A549 (cell line): ENCODE results near the gene TMC6. TPM values are rescaled to one million over a fixed set of nuclear protein-coding genes. Genes with fewer than 3 reads are reported as not detected.

Source experiments
- ATAC-seq, 2 experiments: fragments of 200-7000 bp in 1 of 2; fragments of >200 bp in 1 of 2; cut with Nextera tagmentation in 1 of 2; cut with Tn5 transposase in 1 of 2; 3 replicates each; pipeline versions ENCODE4 v1.8.0 to v1.9.1; 2018 to 2020; ENCODE audit warnings: mild to moderate bottlenecking in 1 of 2, moderate library complexity in 1 of 2
- CTCF ChIA-PET: fragments of 300-600 bp; sonication (Branson Sonifier 250); formaldehyde crosslinking; extraction: SDS; loops from one replicate; lab custom pipeline; 2021; ENCODE audit warnings: antibody characterized with exemption, inconsistent platforms; lab: Yijun Ruan, JAX
- POLR2A ChIA-PET: fragments of 350-600 bp; formaldehyde crosslinking; extraction: SDS; loops from one replicate; lab custom pipeline; 2021; ENCODE audit warnings: antibody characterized with exemption, inconsistent platforms; lab: Yijun Ruan, JAX
- DNase-seq, 2 experiments: peaks; one replicate each; pipeline versions ENCODE4 v3.0.0 to v3.0.0-alpha.2; 2011 to 2016; ENCODE audit warnings: low read depth in 1 of 2, low spot score in 1 of 2
- FAIRE-seq: peaks from 2 replicates; lab custom pipeline; 2011; peaks lifted over from hg19 to GRCh38; lab: Jason Lieb, UNC
- H3K27ac ChIP-seq, 2 experiments: fragments of >200 bp; sonication (Bioruptor Twin); formaldehyde crosslinking; 3 replicates each; pipeline ENCODE4 v1.5.1; 2016 to 2017
- H3K4me1 ChIP-seq: fragments of >200 bp; sonication (Bioruptor Twin); formaldehyde crosslinking; 3 replicates; pipeline ENCODE4 v1.6.1; 2016
- H3K4me2 ChIP-seq: fragments of >200 bp; sonication (Bioruptor Twin); formaldehyde crosslinking; 3 replicates; pipeline ENCODE4 v1.6.1; 2016
- H3K4me3 ChIP-seq: fragments of >200 bp; sonication (Bioruptor Twin); formaldehyde crosslinking; 3 replicates; pipeline ENCODE4 v1.5.1; 2016
- H3K9me3 ChIP-seq: fragments of >200 bp; sonication (Bioruptor Twin); formaldehyde crosslinking; 3 replicates; pipeline ENCODE4 v1.6.1; 2016
- CHD2 ChIP-seq: fragments of 150-350 bp; IDR thresholded peaks from 2 replicates; pipeline ENCODE4 v1.6.1; 2014; ENCODE audit warnings: low read length; ENCODE audit not compliant: partially characterized antibody
- CTCF ChIP-seq: fragments of >200 bp; sonication (Bioruptor Twin); formaldehyde crosslinking; IDR thresholded peaks from 3 replicates; pipeline ENCODE4 v1.5.1; 2016
- ESRRA ChIP-seq: fragments of 150-350 bp; IDR thresholded peaks from 2 replicates; pipeline ENCODE4 v1.6.1; 2014; ENCODE audit warnings: mild to moderate bottlenecking, low read length, borderline replicate concordance
- FOSL2 ChIP-seq, 2 experiments: fragments of 450-650 bp in 1 of 2; fragments of >200 bp in 1 of 2; sonication (Bioruptor Twin) in 1 of 2; formaldehyde crosslinking; IDR thresholded peaks; 2 replicates each; pipeline versions ENCODE4 v1.5.0 to v1.6.1; 2016 to 2020; ENCODE audit warnings: mild to moderate bottlenecking in 1 of 2, moderate library complexity in 1 of 2
- MAX ChIP-seq: IDR thresholded peaks from 2 replicates; pipeline ENCODE4 v1.6.1; 2012
- PBX3 ChIP-seq: IDR thresholded peaks from 2 replicates; pipeline ENCODE4 v1.6.1; 2012
- TFCP2L1 ChIP-seq: fragments of 250-450 bp; sonication (Bioruptor Pico); IDR thresholded peaks from 2 replicates; pipeline ENCODE4 v1.5.0; 2021; ENCODE audit warnings: mild to moderate bottlenecking
- ZNF302 ChIP-seq: fragments of 250-450 bp; sonication (Bioruptor Pico); IDR thresholded peaks from 2 replicates; pipeline ENCODE4 v1.9.0; 2021; ENCODE audit warnings: inconsistent platforms, mild to moderate bottlenecking, moderate library complexity
- WGBS: methylation state at CpG from one replicate; pipeline ENCODE4 v1.1.6; 2017; ENCODE audit errors: missing lambda C conversion rate; 5-methylcytosine and 5-hydroxymethylcytosine counted together
- polyA plus RNA-seq, 4 experiments: library from polyadenylated mRNA; depleted of rRNA in 3 of 4; stranded (reverse); fragments of >200 nt; fragmentation: RNase III in 1 of 4; extraction: RNeasy Plus Mini Kit Qiagen cat#74134 plus additional on column Dnase treatment in 1 of 4; gene quantifications; 2 replicates in 3 of 4; 3 replicates in 1 of 4; pipeline ENCODE4 v1.2.3, GENCODE V29; 2011 to 2017
- TF ChIP-seq, protein P1 (sequence below): IDR thresholded peaks from 2 replicates; pipeline ENCODE4 v1.6.1; 2012; ENCODE audit warnings: low read depth, borderline replicate concordance

The TMC6 gene
- polyA plus RNA-seq, 2 of the 4 experiments (the other 2 are of a cell fraction) = 4.7 to 9.4 TPM

GRCh38 chr17:78144147-78144719, 15.7 kb upstream of the TMC6 start (continued):
- 0 out of 3 replicates have a peak, but pooled peaks have one; percentile 10 for TF ChIP-seq CTCF
- TF ChIP-seq TFCP2L1 (CRISPR knock-in tag) = no peak
- peak; percentile 90 for TF ChIP-seq MAX

- WGBS = 95% methylated on average over 21 of the region's 21 CpGs
- TF ChIP-seq CHD2 (no peak), ESRRA (no peak), FOSL2 (IDR thresholded peaks at IDR 0.05) (no peak), FOSL2 (CRISPR knock-in tag; IDR thresholded peaks at IDR 0.05) (no peak)
- TF ChIP-seq, protein P1, sequence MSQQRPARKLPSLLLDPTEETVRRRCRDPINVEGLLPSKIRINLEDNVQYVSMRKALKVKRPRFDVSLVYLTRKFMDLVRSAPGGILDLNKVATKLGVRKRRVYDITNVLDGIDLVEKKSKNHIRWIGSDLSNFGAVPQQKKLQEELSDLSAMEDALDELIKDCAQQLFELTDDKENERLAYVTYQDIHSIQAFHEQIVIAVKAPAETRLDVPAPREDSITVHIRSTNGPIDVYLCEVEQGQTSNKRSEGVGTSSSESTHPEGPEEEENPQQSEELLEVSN = no peak
- Histone ChIP-seq H3K27ac (peak overlapping the region; percentile 62 to 84), H3K4me3 (no peak overlapping the region), H3K4me2 (peak overlapping the region; percentile 57), H3K4me1 (peaks cover 56% of the 10 kb centered on the region), H3K9me3 (no peaks in the 10 kb centered on the region)
- POLR2A ChIA-PET = interaction anchor here (0.7 to 1.0 kb wide), 2 partner anchors 42 to 185 kb away, joined by 3 to 4 read pairs; partner anchors contain the start of gene TNRC6C
- DNase-seq = no peak
- CTCF ChIA-PET = interaction anchor here (0.6 to 24.0 kb wide), 12 partner anchors 9 to 130 kb away, joined by 3 to 295 read pairs (median 4); partner anchors contain the start of genes SYNGR2, TK1, TMC6 and TMC8
- FAIRE-seq = no peak
- ATAC-seq = no peak
These were observed 14.9 kb upstream of the TMC6 start for GRCh38 chr17:78143214-78144146.

DNA sequence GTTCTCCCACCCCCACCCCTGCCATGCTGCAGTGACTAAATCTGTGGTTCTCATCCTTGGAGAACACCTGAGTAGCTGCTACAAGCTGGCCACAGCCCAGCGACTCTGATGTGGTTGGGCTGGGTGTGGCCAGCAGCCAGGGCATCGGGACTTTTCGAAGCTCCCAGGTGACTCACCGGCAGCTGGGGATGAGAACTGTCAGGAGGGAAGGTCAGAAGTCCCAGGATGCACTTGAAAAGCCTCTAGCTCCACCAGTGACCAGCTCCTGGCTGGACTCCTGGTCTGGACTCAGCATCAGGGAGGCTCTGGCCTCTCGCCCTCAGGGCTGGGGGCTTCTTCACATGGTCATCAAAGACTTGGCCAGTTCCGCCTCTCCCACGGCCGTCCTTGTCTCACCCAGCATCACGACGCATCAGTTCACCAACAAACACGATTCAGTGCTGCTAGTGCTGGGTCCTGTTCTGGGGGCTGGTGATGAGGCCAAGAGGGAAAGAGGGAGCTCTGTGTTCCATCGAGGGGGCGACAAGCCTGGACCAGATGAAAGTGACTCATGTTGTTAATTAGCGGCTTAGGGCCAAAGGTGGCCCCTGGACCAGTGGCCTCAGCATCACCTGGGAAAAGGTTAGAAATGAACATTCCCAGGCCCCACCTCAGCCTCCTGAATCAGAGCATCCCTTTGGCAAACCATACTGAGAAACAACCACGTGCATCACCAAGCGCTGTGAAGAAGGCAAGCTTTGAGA, 13.7 kb upstream of the TMC6 start:
- Histone ChIP-seq H3K4me1 (peaks cover 49% of the 10 kb centered on the region), H3K9me3 (no peaks in the 10 kb centered on the region), H3K4me3 (no peak overlapping the region), H3K4me2 (peak overlapping the region; percentile 84), H3K27ac (peak overlapping the region; percentile 4 to 87; a peak in 4 of 6 replicates)
- POLR2A ChIA-PET = interaction anchor here (0.6 to 3.0 kb wide), 7 partner anchors 9 to 170 kb away, joined by 3 to 8 read pairs (median 5); partner anchors contain the start of genes AFMID, SYNGR2, TK1 and TMC6
- TF ChIP-seq PBX3 (0 out of 2 replicates have a peak, but pooled peaks have one; percentile 45), FOSL2 (IDR thresholded peaks at IDR 0.05) (peak; percentile 42), FOSL2 (CRISPR knock-in tag; IDR thresholded peaks at IDR 0.05) (peak; percentile 87), ZNF302 (no peak)
- FAIRE-seq = peak; percentile 54
- DNase-seq = peak; percentile 85 to 87
- 55% methylated on average over 16 of the region's 16 CpGs for WGBS
- CTCF ChIA-PET = interaction anchor here (0.6 to 24.0 kb wide), 11 partner anchors 8 to 497 kb away, joined by 3 to 295 read pairs (median 4); partner anchors contain the start of genes SYNGR2, TK1, TMC6 and TMC8
- ATAC-seq = peak; percentile 8 to 33; a peak in 5 of 6 replicates
